ENCODE measurements around the gene NSMCE3.

NSMCE3 gene

GRCh38 chr15:29270169-29270955 is 740 bp upstream of the NSMCE3 start:
- Histone ChIP-seq H3K9me3 (ENCODE audit: low read length) (no peaks in the 10 kb centered on the region), H4K20me1 (ENCODE audit: insufficient read depth, low read length) (no peaks in the 10 kb centered on the region), H3K4me2 (ENCODE audit: low read length) (peak overlapping the region; percentile 77), H3K79me2 (ENCODE audit: insufficient read depth, low read length) (peaks cover 16% of the 10 kb centered on the region; the same call in 1 of the 2 replicates), H3K4me3 (ENCODE audit: low read depth, low read length, poor library complexity, severe bottlenecking) (peak overlapping the region; percentile 76), H3K9me2 (ENCODE audit: low read depth, low read length) (no peaks in the 10 kb centered on the region), H3K4me1 (ENCODE audit: insufficient read depth, low read length, severe bottlenecking) (peaks cover 52% of the 10 kb centered on the region), H3K9ac (ENCODE audit: low read length) (peak overlapping the region; percentile 75), H3K27ac (ENCODE audit: low read depth, low read length, poor library complexity, severe bottlenecking) (peak overlapping the region; percentile 96), H3K36me3 (ENCODE audit: insufficient read depth, low read length) (no peaks in the 10 kb centered on the region), H2AFZ (ENCODE audit: low read length) (peak overlapping the region; percentile 25), H3K27me3 (ENCODE audit: insufficient read depth, low read length) (no peaks in the 10 kb centered on the region), H3F3A (ENCODE audit: insufficient read depth, low read length) (peaks cover 8% of the 10 kb centered on the region; the same call in 1 of the 2 replicates)
- no peak for TF ChIP-seq CTCF (IDR thresholded peaks at IDR 0.05; ENCODE audit: low read length)

GRCh38 chr15:29268706-29269484 is 727 bp downstream of the NSMCE3 start:
- Histone ChIP-seq H3K79me2 (ENCODE audit: insufficient read depth, low read length) (peaks cover 16% of the 10 kb centered on the region; the same call in 1 of the 2 replicates), H4K20me1 (ENCODE audit: insufficient read depth, low read length) (no peaks in the 10 kb centered on the region), H3K4me3 (ENCODE audit: low read depth, low read length, poor library complexity, severe bottlenecking) (peak overlapping the region; percentile 76), H3K36me3 (ENCODE audit: insufficient read depth, low read length) (no peaks in the 10 kb centered on the region), H3K4me1 (ENCODE audit: insufficient read depth, low read length, severe bottlenecking) (peaks cover 52% of the 10 kb centered on the region), H3F3A (ENCODE audit: insufficient read depth, low read length) (peaks cover 8% of the 10 kb centered on the region; the same call in 1 of the 2 replicates), H3K27ac (ENCODE audit: low read depth, low read length, poor library complexity, severe bottlenecking) (peak overlapping the region; percentile 96), H3K9me2 (ENCODE audit: low read depth, low read length) (no peaks in the 10 kb centered on the region), H2AFZ (ENCODE audit: low read length) (no peak overlapping the region), H3K4me2 (ENCODE audit: low read length) (peak overlapping the region; percentile 77), H3K9me3 (ENCODE audit: low read length) (no peaks in the 10 kb centered on the region), H3K9ac (ENCODE audit: low read length) (peak overlapping the region; percentile 75), H3K27me3 (ENCODE audit: insufficient read depth, low read length) (no peaks in the 10 kb centered on the region)
- TF ChIP-seq EZH2 (IDR thresholded peaks at IDR 0.05; ENCODE audit: borderline replicate concordance, low read length) = no peak
- no peak for TF ChIP-seq CTCF (IDR thresholded peaks at IDR 0.05; ENCODE audit: low read length)

GRCh38 chr15:29266052-29266582 is 3.5 kb downstream of the NSMCE3 start:
- Histone ChIP-seq H3K4me1 (ENCODE audit: insufficient read depth, low read length, severe bottlenecking) (peaks cover 35% of the 10 kb centered on the region), H3K9me3 (ENCODE audit: low read length) (no peaks in the 10 kb centered on the region), H3K4me2 (ENCODE audit: low read length) (peak overlapping the region; percentile 22; the same call in 1 of the 2 replicates), H3K79me2 (ENCODE audit: insufficient read depth, low read length) (peaks cover 16% of the 10 kb centered on the region; the same call in 1 of the 2 replicates), H2AFZ (ENCODE audit: low read length) (no peak overlapping the region), H3K36me3 (ENCODE audit: insufficient read depth, low read length) (no peaks in the 10 kb centered on the region), H3K9ac (ENCODE audit: low read length) (no peak overlapping the region), H3F3A (ENCODE audit: insufficient read depth, low read length) (peaks cover 8% of the 10 kb centered on the region; the same call in 1 of the 2 replicates), H3K27me3 (ENCODE audit: insufficient read depth, low read length) (no peaks in the 10 kb centered on the region), H3K9me2 (ENCODE audit: low read depth, low read length) (no peaks in the 10 kb centered on the region), H3K4me3 (ENCODE audit: low read depth, low read length, poor library complexity, severe bottlenecking) (no peak overlapping the region), H4K20me1 (ENCODE audit: insufficient read depth, low read length) (no peaks in the 10 kb centered on the region), H3K27ac (ENCODE audit: low read depth, low read length, poor library complexity, severe bottlenecking) (no peak overlapping the region)
- TF ChIP-seq CTCF (IDR thresholded peaks at IDR 0.05; ENCODE audit: low read length) (no peak), EZH2 (IDR thresholded peaks at IDR 0.05; ENCODE audit: borderline replicate concordance, low read length) (no peak)

All from OCI-LY1 (cell line).